Upper lobe of left lung (tissue), 4 donors: ENCODE data around the gene HSPB8.

Experiments used
- CTCF ChIP-seq, 6 experiments: fragments of 450-650 bp in 4 of 6; fragments of 200-600 bp in 2 of 6; sonication (generic) in 2 of 6; IDR thresholded peaks; one replicate each; pipeline ENCODE4 v1.5.1; 2016 to 2019; ENCODE audit warnings: antibody characterized with exemption in 6 of 6
- EP300 ChIP-seq, 4 donors: sonication (generic); formaldehyde crosslinking; IDR thresholded peaks; one replicate each; pipeline ENCODE4 v1.5.1; 2017; ENCODE audit warnings: antibody characterized with exemption in 4 of 4, control low read depth in 2 of 4
- POLR2A ChIP-seq, 4 donors: fragments of 450-650 bp; IDR thresholded peaks; one replicate each; pipeline ENCODE4 v1.5.1; 2016 to 2017; ENCODE audit warnings: antibody characterized with exemption in 4 of 4, mild to moderate bottlenecking in 2 of 4
- POLR2AphosphoS5 ChIP-seq, 2 donors: sonication (generic); formaldehyde crosslinking; IDR thresholded peaks; one replicate each; pipeline ENCODE4 v1.5.1; 2017; ENCODE audit warnings: antibody characterized with exemption in 2 of 2

DNA sequence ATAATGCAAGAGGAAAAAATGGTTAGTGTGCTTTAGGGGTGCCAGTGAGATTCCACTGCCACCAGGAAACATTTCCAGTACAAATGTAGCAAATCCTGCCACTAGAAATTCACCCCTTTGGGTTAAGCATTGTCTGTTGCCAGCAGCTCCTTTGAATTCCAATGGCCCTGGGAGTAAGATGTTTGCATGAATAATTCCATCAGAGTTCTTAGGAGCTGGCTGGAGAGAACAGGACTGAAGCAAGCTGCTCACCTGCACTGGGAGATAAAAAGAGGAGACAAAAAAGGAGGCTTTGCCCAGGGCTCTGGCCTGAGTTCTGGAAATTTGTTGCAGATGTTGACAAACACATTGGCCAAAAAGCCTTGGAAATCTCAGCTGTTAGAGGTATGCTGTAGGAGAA, 57.6 kb downstream of the HSPB8 start:
- TF ChIP-seq CTCF (IDR thresholded peaks at IDR 0.05) (no peak), POLR2AphosphoS5 (IDR thresholded peaks at IDR 0.05) (no peak), POLR2A (IDR thresholded peaks at IDR 0.05) (no peak), EP300 (IDR thresholded peaks at IDR 0.05) (no peak)
